Amygdala (tissue), 56 donors: ENCODE results near the gene NGFR.
"Not testable (repeated sequence)": the region's sequence is repeated elsewhere in the genome, so short reads cannot be mapped to it uniquely, and the experiment has no call there.

Source experiments
- DNase-seq, 56 donors: peaks; one replicate each; lab custom pipeline; 2025; lab: John Stamatoyannopoulos, UW

The NGFR gene

GRCh38 chr17:49530118-49530517, 35.0 kb downstream of the NGFR start:
- no peak for DNase-seq

- no peak for DNase-seq
Observed at GRCh38 chr17:49543860-49544259, 48.8 kb downstream of the NGFR start.

DNA sequence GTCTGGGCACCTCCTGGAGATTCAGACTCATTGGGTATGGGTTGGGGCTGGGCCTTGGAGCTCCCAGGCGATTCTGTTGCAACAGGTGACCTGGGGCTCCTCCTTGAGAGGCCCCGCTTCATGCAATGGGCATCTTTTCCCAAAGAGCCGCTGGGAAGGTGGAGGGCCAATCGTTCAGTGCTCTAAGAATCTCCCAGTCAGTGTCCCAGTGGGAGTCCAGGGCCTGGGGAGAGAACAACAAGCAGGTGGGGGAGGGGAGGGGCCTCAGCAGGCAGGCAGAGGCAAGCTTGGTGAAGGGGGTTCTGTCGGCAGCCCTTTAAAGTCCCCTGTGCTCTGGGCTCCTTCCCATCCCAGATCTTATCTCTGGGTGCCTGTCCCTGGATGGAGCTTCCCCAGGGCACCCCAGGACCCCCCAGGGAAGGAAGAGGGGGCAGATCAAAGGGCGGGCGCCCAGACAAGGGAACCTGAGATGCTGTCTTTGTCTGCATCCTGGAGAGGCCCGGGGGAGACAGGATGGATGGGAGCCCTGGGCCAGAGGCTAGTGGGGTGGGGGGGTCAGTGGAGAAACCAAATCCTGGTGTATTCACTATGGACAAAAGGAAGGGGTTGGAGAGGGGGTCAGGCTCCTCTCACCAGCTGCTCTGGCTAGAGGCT, 50.0 kb downstream of the NGFR start:
- no peak for DNase-seq

- no peak for DNase-seq
Observed at GRCh38 chr17:49545806-49546545, 50.9 kb downstream of the NGFR start.

- DNase-seq: no peak
Observed at GRCh38 chr17:49546546-49547535, 51.7 kb downstream of the NGFR start.

- DNase-seq: no peak
Observed at GRCh38 chr17:49547566-49547965, 52.5 kb downstream of the NGFR start.

- DNase-seq: no peak
Observed at GRCh38 chr17:49548051-49548505, 53.0 kb downstream of the NGFR start.

DNA sequence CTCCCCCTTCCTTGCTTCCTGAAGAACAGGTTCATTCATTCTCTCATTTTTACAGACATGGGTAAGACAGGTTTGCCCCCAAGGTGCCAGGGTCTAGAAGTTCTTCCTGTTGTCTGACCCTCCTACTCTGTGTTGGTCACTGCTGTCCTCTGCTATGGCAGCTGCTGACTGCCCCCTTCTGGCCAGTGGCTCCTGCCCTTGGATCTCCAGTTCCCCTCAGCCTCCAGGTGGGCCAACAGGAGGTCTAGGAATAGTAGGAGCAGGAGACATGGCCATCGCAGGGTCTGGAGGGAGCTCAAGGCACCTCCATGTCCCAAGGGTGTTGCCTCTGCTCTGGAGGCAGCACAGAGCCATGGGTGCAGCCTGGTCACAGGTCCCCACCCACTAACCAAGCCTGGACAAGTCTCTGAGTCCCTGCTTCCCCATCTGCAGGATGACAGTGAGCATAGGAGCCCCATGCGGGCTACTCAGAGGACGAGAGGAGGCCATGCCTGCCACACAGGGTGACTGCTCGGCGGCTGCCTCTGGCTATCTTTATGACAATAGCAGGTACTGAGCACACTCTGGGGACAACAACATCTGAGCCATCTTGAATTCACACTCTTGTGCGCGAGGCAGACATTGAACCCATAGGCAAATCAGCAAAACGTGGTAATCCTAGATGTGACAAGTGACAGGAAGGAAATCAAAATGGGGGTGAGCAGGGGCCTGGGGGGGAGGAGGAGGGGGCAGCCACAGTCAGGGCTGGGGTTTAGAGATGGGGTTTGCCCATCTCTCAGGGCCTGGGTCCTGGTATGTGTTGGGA, 53.6 kb downstream of the NGFR start:
- DNase-seq: peak in 8 of 56 donors; percentile 6 to 46 (median 12)

GRCh38 chr17:49549311-49549605, 54.2 kb downstream of the NGFR start:
- DNase-seq: no peak

DNA sequence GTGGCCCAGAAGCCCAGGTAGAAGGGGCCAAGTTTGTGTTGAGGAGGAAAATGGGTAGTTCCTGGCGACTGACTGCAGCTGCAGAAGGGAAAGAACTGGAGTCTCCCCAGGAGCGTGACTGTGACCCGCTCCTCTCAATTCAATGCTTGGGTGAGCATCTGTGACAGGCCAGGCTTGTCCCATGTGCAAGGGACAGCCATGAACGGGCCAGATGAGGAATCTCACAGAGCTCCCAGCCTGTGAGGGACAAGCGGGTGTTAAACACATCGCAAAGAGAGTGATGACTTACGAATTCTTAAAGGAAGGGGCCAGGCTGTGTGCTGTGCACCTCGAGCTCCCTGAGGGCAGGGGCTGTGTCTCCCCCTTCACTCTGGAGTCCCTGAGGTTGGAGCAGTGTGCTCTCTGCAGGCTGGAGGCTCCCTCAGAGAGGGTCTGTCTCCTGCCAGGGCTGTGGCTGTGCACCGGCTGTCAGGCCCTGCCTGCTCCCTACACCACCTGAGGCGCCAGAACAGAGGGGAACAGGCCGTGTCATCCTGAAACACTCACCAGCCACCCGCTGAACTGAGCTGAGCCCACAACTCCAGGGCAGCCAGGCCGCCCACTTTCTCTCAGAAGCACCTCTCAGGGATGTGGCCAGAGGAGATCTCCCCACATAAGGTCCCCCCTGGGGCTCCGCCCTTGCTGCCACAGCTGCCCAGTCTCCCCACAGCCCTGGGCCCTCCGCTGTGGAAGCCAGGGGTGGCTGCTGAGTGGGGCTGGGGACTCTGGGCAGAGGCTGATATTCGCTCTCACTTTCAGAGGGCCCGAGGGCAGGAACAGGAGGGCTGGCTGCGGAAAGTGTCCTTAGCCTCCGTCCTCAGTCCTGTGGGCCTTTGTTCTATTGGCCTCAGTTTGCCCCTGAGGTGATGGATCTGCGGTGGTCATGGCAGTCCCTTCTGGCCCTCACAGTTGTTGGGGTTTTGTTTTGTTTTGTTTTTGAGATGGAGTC, 54.9 kb downstream of the NGFR start:
- no peak for DNase-seq

DNA sequence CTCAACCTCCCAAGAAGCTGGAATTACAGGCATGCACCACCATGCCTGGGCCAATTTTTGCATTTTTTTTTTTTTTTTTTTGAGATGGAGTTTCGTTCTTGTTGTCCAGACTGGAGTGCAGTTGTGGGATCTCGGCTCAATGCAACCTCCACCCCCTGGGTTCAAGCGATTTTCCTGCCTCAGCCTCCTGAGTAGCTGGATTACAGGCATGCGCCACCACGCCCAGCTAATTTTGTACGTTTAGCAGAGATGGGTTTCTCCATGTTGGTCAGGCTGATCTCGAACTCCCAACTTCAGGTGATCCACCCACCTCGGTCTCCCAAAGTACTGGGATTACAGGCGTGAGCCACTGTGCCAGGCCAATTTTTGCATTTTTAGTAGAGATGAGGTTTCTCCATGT, 55.7 kb downstream of the NGFR start:
- not testable (repeated sequence) for DNase-seq

DNA sequence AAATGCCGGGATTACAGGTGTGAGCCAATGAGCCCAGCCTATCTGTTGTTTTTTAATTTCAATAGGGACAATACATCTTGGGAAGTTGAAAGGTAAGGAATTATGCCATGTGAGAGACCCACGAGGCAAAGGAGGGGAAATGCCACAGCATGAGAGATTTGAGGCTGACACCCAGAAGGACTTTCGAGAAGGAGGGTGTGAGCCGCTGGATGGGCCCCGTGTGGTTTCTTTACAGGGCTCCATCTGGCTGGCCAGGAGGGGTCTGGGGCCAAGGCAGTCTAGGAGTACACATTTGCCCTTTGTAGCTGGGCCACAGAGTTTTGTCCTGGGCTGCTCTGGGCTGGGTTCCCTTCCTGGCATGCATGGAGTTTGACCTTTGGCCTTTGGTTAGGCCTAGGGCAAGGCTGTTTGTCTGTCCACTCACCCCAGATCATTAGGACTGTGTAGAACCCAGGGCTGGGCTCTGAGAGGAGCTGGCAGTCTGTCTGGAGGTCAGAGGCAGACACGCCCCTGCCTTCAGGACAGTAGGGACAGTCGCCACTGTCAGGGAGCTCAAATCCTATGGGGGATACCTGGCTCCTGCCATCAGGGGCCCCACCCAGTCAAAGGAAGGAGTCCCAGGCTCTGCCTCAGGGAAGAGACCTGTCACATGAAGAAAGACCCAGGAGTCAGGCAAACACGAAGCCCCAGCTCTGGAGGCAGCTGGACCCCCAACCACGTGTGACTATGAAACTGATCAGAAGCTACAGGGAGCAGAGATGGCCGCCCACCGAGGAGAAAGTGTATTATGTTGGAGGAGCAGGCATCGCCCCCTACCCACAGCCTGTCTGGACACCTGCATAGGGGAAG, 56.4 kb downstream of the NGFR start:
- no peak for DNase-seq

DNA sequence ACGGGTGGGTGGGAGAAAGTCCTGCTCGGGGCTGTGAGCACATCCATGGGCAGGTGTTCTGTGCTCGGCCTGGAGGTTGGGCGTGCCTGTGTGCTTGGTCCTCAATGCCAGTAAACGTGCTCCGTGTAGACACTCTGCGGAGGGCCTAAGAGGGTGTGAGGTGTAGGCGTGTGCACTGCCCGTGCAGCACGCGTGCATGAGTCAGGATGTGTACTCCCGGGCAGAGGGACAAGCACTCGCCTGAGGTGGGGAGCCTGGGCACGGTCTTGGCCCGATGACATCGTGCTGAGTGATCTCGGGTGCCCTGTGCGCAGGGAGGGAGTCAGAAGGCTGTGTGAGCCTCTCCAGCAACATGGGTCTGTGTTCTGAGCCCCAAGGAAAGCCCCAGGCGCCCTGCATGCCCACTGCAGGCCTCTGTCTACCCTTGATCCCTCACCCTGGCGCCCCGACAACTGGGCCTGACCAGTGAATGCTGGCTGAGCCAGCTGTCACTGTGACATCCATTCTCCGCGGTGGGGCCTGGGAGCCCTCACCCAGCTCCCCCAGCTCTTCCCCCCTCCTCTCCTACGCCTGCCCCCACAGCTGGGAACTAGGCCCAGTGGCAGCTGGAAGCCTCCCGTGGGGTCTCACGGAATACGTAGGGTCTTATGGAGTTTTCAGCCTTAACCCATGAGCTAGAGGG, 57.1 kb downstream of the NGFR start:
- no peak for DNase-seq

GRCh38 chr17:49553676-49554335, 58.7 kb downstream of the NGFR start:
- no peak for DNase-seq

DNA sequence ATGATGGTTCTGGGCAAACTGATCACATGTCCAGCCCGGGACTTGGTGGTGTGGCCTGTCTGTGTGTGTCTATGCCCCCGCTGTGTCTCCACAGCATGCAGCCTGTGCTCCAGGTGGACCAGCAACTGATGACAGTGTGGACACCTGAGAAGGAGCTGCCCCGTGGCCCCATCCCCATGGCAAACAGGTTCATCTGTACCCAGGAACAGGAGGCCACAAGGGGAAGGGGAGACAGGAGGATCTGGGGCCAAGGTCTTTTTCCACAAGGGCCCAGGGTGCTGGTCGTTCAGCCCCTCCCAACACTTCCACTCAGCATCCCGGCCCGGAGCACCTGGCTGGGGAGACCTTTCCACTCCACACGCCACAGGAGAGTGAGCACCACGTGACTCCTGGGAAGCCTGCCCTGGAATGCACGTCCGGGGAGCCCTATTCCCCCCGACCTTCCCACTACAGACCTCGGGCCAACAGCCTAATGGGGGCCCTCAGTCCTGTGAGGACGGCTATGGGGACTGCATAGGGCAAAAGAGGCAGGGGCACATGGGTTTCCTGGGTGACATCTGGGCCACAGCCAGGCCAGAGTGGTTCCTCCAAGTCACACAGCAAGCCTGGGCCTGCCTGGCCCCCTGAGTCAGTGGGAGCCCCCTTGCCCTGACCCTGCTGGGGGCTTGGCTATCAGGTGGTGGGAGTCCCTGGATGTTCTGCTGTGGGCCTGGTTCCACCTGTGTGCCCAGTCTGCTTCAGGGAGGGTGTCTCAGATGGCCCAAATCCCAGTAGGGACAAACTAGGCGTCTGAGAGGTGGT, 59.8 kb downstream of the NGFR start:
- no peak for DNase-seq
